Adipose tissue (tissue), 3 donors: Measurements from ENCODE around the gene UBE3C. TPM values are rescaled to one million over a fixed set of nuclear protein-coding genes. Genes with fewer than 3 reads are reported as not detected.

ENCODE experiments used
- H3K27ac ChIP-seq: one replicate; pipeline ENCODE4 v1.5.1; 2013; ENCODE audit warnings: low read depth, low read length
- WGBS, 3 donors: extraction: QIAGEN DNeasy Blood & Tissue Kit; methylation state at CpG; one replicate each; pipeline ENCODE4 v1.1.7; 2013; 5-methylcytosine and 5-hydroxymethylcytosine counted together
- polyA plus RNA-seq, 3 donors: library from polyadenylated mRNA; stranded (reverse); fragments of 200-250 nt; gene quantifications; one replicate each; pipeline ENCODE4 v1.2.3, GENCODE V29; 2013
- donor health status: healthy with polysubstance abuse.
- donor health status: Bipolar disorder and iron deficiency.
- donor health status: healthy.

UBE3C gene
- polyA plus RNA-seq, 3 donors = 15.6 to 33.2 (median 27.6) TPM

- WGBS, 3 donors = 85 to 87% (median 86%) methylated on average over 12 of the region's 12 CpGs
Measured at GRCh38 chr7:157295338-157295737, 156.6 kb downstream of the UBE3C start.

GRCh38 chr7:157297185-157297584, 158.5 kb downstream of the UBE3C start:
- H3K27ac ChIP-seq = no peak overlapping the region
- WGBS, 3 donors = 56 to 71% (median 67%) methylated on average over 13 of the region's 13 CpGs

More at GRCh38 chr7:157295338-157295737, 156.6 kb downstream of the UBE3C start:
- H3K27ac ChIP-seq = no peak overlapping the region

GRCh38 chr7:157299317-157299612, 160.5 kb downstream of the UBE3C start:
- 92 to 98% (median 98%) methylated on average over 3 of the region's 3 CpGs for WGBS, 3 donors

GRCh38 chr7:157299613-157300368, 161.1 kb downstream of the UBE3C start:
- H3K27ac ChIP-seq = no peak overlapping the region
- 53 to 68% (median 57%) methylated on average over 31 to 37 of the region's 37 CpGs for WGBS, 3 donors

More at GRCh38 chr7:157299317-157299612, 160.5 kb downstream of the UBE3C start:
- no peak overlapping the region for H3K27ac ChIP-seq

GRCh38 chr7:157300369-157300825, 161.7 kb downstream of the UBE3C start:
- 74 to 84% (median 74%) methylated on average over 29 of the region's 29 CpGs for WGBS, 3 donors
- H3K27ac ChIP-seq = no peak overlapping the region

GRCh38 chr7:157301610-157302120, 162.9 kb downstream of the UBE3C start:
- H3K27ac ChIP-seq = no peak overlapping the region
- WGBS, 3 donors = 57 to 77% (median 68%) methylated on average over 10 of the region's 10 CpGs

GRCh38 chr7:157306846-157307838, 168.4 kb downstream of the UBE3C start:
- H3K27ac ChIP-seq = no peak overlapping the region
- 80 to 86% (median 82%) methylated on average over 27 of the region's 27 CpGs for WGBS, 3 donors

GRCh38 chr7:157309988-157310668, 171.4 kb downstream of the UBE3C start:
- H3K27ac ChIP-seq = no peak overlapping the region
- 65 to 69% (median 65%) methylated on average over 10 of the region's 10 CpGs for WGBS, 3 donors

GRCh38 chr7:157310676-157311185, 172.0 kb downstream of the UBE3C start:
- WGBS, 3 donors = 73 to 83% (median 83%) methylated on average over 7 of the region's 7 CpGs

GRCh38 chr7:157312941-157313340, 174.2 kb downstream of the UBE3C start:
- WGBS, 3 donors = 66 to 90% (median 77%) methylated on average over 7 of the region's 7 CpGs
- H3K27ac ChIP-seq = no peak overlapping the region

More at GRCh38 chr7:157310676-157311185, 172.0 kb downstream of the UBE3C start:
- no peak overlapping the region for H3K27ac ChIP-seq

GRCh38 chr7:157313645-157314044, 174.9 kb downstream of the UBE3C start:
- 92 to 97% (median 94%) methylated on average over 15 of the region's 15 CpGs for WGBS, 3 donors
- H3K27ac ChIP-seq = no peak overlapping the region

GRCh38 chr7:157318015-157318706, 179.4 kb downstream of the UBE3C start:
- H3K27ac ChIP-seq = no peak overlapping the region
- WGBS, 3 donors = 57 to 73% (median 60%) methylated on average over 14 of the region's 14 CpGs

Other genes starting within 250 kb of the UBE3C start
- gene LMBR1, start 245.7 kb upstream of the UBE3C start, polyA plus RNA-seq = 10 to 100 TPM in 2 of 3 donors, 1 to 10 TPM in 1; 8.5 to 13.2 (median 10.8) TPM
- gene NOM1, start 189.2 kb upstream of the UBE3C start, polyA plus RNA-seq = 10 to 100 TPM in 1 of 3 donors, 1 to 10 TPM in 2; 4.2 to 11.6 (median 7.9) TPM
- gene MNX1, start 128.3 kb upstream of the UBE3C start, polyA plus RNA-seq = 1 to 10 TPM in 1 of 3 donors, under 1 TPM in 2; 0.11 to 6.4 (median 0.13) TPM
- 100 to 1,000 TPM in 1 of 3 donors, 10 to 100 TPM in 2; 32.2 to 111 (median 88.0) TPM for gene DNAJB6, start 198.1 kb downstream of the UBE3C start, polyA plus RNA-seq